HG03520 (cell line): ENCODE results near the gene ZSCAN22.
"Not testable (repeated sequence)": the region's sequence is repeated elsewhere in the genome, so short reads cannot be mapped to it uniquely, and the experiment has no call there.

Experiments used
- ATAC-seq: cut with Tn5 transposase; IDR thresholded peaks from one replicate; pipeline ENCODE4 v1.9.1; 2021; ENCODE audit warnings: mild to moderate bottlenecking, moderate library complexity; ENCODE audit not compliant: unreplicated experiment

Gene ZSCAN22

GRCh38 chr19:58368561-58369360 is 42.0 kb downstream of the ZSCAN22 start:
- ATAC-seq: no peak

- ATAC-seq: no peak
Measured at GRCh38 chr19:58372311-58373133, 45.7 kb downstream of the ZSCAN22 start.

GRCh38 chr19:58374200-58374599 is 47.4 kb downstream of the ZSCAN22 start:
- no peak for ATAC-seq

- not testable (repeated sequence) for ATAC-seq
Measured at GRCh38 chr19:58376724-58377123, 49.9 kb downstream of the ZSCAN22 start.

- ATAC-seq: no peak
Measured at GRCh38 chr19:58379246-58379645, 52.5 kb downstream of the ZSCAN22 start.

GRCh38 chr19:58380037-58380661 is 53.4 kb downstream of the ZSCAN22 start:
- ATAC-seq: no peak

GRCh38 chr19:58380662-58381459 is 54.1 kb downstream of the ZSCAN22 start, which contains the start of gene ZNF837:
Gene ZNF837 (minus strand): TSS chr19:58381030. CDS start chr19:58369332, 11,698 bp downstream.
- peak; percentile 79 for ATAC-seq

- ATAC-seq: no peak
Measured at GRCh38 chr19:58381460-58382212, 54.8 kb downstream of the ZSCAN22 start.

GRCh38 chr19:58382997-58383603 is 56.3 kb downstream of the ZSCAN22 start:
- ATAC-seq: no peak

GRCh38 chr19:58385313-58385890 is 58.6 kb downstream of the ZSCAN22 start:
- ATAC-seq: no peak

GRCh38 chr19:58385891-58386575 is 59.2 kb downstream of the ZSCAN22 start:
- ATAC-seq: no peak

- ATAC-seq: peak; percentile 89
Measured at GRCh38 chr19:58386576-58387337, 60.0 kb downstream of the ZSCAN22 start, which contains the start of gene RPS5. Gene RPS5 (plus strand): TSS chr19:58387269. CDS start chr19:58388138, 869 bp downstream.

- no peak for ATAC-seq
Measured at GRCh38 chr19:58387338-58388174, 60.8 kb downstream of the ZSCAN22 start.

- ATAC-seq: no peak
Measured at GRCh38 chr19:58388175-58388526, 61.4 kb downstream of the ZSCAN22 start.
